Fibroblast of lung (primary cell): Measurements from ENCODE around the gene PPAT. TPM values are rescaled to one million over a fixed set of nuclear protein-coding genes. Genes with fewer than 3 reads are reported as not detected.

Experiments used
- DNase-seq, 2 donors: peaks; one replicate each; pipeline versions ENCODE4 v3.0.0 to v3.0.0-alpha.2; 2010; ENCODE audit warnings: low read depth in 2 of 2
- H2AFZ ChIP-seq: 2 replicates; pipeline ENCODE4 v1.5.1; 2012; ENCODE audit warnings: low read length, control low read depth, inconsistent platforms
- H3K27ac ChIP-seq: 2 replicates; pipeline ENCODE4 v1.5.1; 2011; ENCODE audit warnings: low read length, control low read depth; ENCODE audit not compliant: insufficient read depth
- H3K27me3 ChIP-seq: 2 replicates; pipeline ENCODE4 v1.5.1; 2011; ENCODE audit warnings: mild to moderate bottlenecking, low read length; ENCODE audit not compliant: control insufficient read depth, insufficient read depth
- H3K36me3 ChIP-seq: 2 replicates; pipeline ENCODE4 v1.5.1; 2011; ENCODE audit warnings: low read length; ENCODE audit not compliant: control insufficient read depth, insufficient read depth
- H3K4me1 ChIP-seq: 2 replicates; pipeline ENCODE4 v1.5.1; 2011; ENCODE audit warnings: low read length; ENCODE audit not compliant: control insufficient read depth, insufficient read depth; ENCODE audit errors: extremely low read depth
- H3K4me2 ChIP-seq: 2 replicates; pipeline ENCODE4 v1.5.1; 2011; ENCODE audit warnings: low read length, control low read depth; ENCODE audit not compliant: insufficient read depth; ENCODE audit errors: extremely low read depth
- H3K4me3 ChIP-seq, 4 experiments: fragments of 200-600 bp in 1 of 4; sonication (generic) in 1 of 4; replicated peaks in 1 of 4; 2 replicates each; pipeline ENCODE4 v1.5.1; 2011 to 2016; ENCODE audit warnings: low read length in 4 of 4, low read depth in 3 of 4, mild to moderate bottlenecking in 3 of 4, control low read depth in 2 of 4, inconsistent platforms in 1 of 4, mixed read lengths in 1 of 4; ENCODE audit not compliant: insufficient read depth in 1 of 4; ENCODE audit errors: control extremely low read depth in 1 of 4
- H3K79me2 ChIP-seq: 2 replicates; pipeline ENCODE4 v1.5.1; 2012; ENCODE audit warnings: mild to moderate bottlenecking, low read length, inconsistent platforms; ENCODE audit not compliant: control insufficient read depth, insufficient read depth
- H3K9ac ChIP-seq: 2 replicates; pipeline ENCODE4 v1.5.1; 2011; ENCODE audit warnings: mild to moderate bottlenecking, low read length, control low read depth; ENCODE audit not compliant: insufficient read depth
- H3K9me3 ChIP-seq: 2 replicates; pipeline ENCODE4 v1.5.1; 2012; ENCODE audit warnings: low read depth, low read length; ENCODE audit not compliant: control insufficient read depth, insufficient read depth
- H4K20me1 ChIP-seq: 2 replicates; pipeline ENCODE4 v1.5.1; 2011; ENCODE audit warnings: low read length; ENCODE audit not compliant: control insufficient read depth, insufficient read depth; ENCODE audit errors: extremely low read depth
- CTCF ChIP-seq, 2 donors: IDR thresholded peaks in 1 of 2; conservative IDR thresholded peaks in 1 of 2; 1 replicate in 1 of 2; 2 replicates in 1 of 2; pipeline ENCODE4 v1.5.1; 2011 to 2012; ENCODE audit warnings: low read length in 2 of 2, control low read depth in 1 of 2, inconsistent platforms in 1 of 2, low read depth in 1 of 2, mild to moderate bottlenecking in 1 of 2
- EZH2 ChIP-seq: IDR thresholded peaks from 2 replicates; pipeline ENCODE4 v1.5.1; 2012; ENCODE audit warnings: low read length, control low read depth, mild to moderate bottlenecking; ENCODE audit errors: missing control alignments
- polyA plus RNA-seq, 2 donors: library from polyadenylated mRNA; depleted of rRNA in 1 of 2; stranded (reverse) in 1 of 2; unstranded in 1 of 2; fragments of >200 nt; gene quantifications; 2 replicates each; pipeline ENCODE4 v1.2.1, GENCODE V29; 2011 to 2012; ENCODE audit warnings: missing spikeins in 1 of 2
- total RNA-seq: library from RNA; depleted of rRNA; stranded (reverse); fragments of >200 nt; gene quantifications from 2 replicates; pipeline ENCODE4 v1.2.1, GENCODE V29; 2014

PPAT gene
- total and polyA plus RNA-seq, 2 donors (not counting 1 experiment from before 2014, with no cell fraction given), result 8.6 to 14.9 TPM

DNA sequence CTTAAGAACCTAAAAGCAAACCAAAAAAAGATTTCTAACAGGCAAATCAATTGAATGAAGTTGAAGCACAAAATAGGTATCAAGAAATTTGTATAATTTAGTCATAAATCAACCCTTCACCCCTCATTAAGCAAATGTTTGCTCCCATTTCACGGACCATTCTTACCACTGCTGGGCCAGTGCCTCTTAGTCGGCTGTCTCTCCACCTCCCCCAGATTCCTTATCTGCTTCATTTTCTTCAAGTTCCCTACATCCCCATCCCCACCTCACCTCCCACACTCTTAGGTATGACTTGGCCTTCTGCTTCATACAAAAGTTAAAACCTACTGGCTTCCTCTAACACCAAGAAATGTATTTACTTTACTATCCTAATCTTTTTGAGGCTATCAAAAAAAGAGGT is 60.0 kb downstream of the PPAT start:
- no peak overlapping the region for H3K4me3 ChIP-seq
- no peak overlapping the region for H3K9ac ChIP-seq
- TF ChIP-seq EZH2, result no peak
- TF ChIP-seq CTCF (conservative IDR thresholded peaks at IDR 0.05 in 1 of 2, IDR thresholded peaks at IDR 0.05 in 1 of 2; ENCODE audit: low read depth in 1 of 2, low read length in 2 of 2), result no peak
- no peaks in the 10 kb centered on the region for H3K36me3 ChIP-seq
- H3K79me2 ChIP-seq, result no peaks in the 10 kb centered on the region
- no peaks in the 10 kb centered on the region for H3K27me3 ChIP-seq
- H3K4me1 ChIP-seq, result no peaks in the 10 kb centered on the region
- H3K9me3 ChIP-seq, result no peaks in the 10 kb centered on the region
- no peak overlapping the region for H3K4me2 ChIP-seq
- H3K27ac ChIP-seq, result no peak overlapping the region
- H2AFZ ChIP-seq, result no peak overlapping the region
- no peaks in the 10 kb centered on the region for H4K20me1 ChIP-seq
- DNase-seq, result peak in 1 of 2 donors; percentile 8

GRCh38 chr4:56374956-56375355 is 60.5 kb downstream of the PPAT start:
- DNase-seq, result no peak
- H3K36me3 ChIP-seq, result no peaks in the 10 kb centered on the region

DNA sequence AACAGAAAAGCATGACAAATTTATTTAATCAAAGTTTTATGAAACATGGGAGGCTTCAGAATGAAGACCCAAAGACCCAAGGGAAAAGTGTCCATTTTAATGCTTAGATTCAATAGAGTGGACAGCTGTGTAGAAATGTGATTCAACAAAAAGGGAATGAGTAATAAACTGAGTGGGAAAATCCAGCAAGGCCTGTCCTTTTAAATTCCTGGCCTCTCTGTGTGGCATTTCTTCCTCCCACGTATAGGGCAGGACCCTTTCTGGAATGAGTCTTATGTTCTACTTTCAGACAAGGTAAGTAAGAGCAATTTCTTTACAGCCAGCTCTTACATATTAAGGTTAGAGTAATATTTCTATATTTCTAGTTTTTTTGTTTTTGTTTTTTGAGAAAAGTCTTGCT is 62.6 kb downstream of the PPAT start:
- Histone ChIP-seq H3K27ac (no peak overlapping the region), H3K9ac (no peak overlapping the region), H3K36me3 (no peaks in the 10 kb centered on the region), H3K4me3 (no peak overlapping the region), H3K4me1 (no peaks in the 10 kb centered on the region), H3K79me2 (no peaks in the 10 kb centered on the region), H3K4me2 (no peak overlapping the region), H2AFZ (no peak overlapping the region), H3K27me3 (no peaks in the 10 kb centered on the region), H4K20me1 (no peaks in the 10 kb centered on the region), H3K9me3 (no peaks in the 10 kb centered on the region)
- peak in 1 of 2 donors; percentile 75 for DNase-seq
- TF ChIP-seq CTCF (conservative IDR thresholded peaks at IDR 0.05 in 1 of 2, IDR thresholded peaks at IDR 0.05 in 1 of 2; ENCODE audit: low read depth in 1 of 2, low read length in 2 of 2) (no peak), EZH2 (no peak)

More at GRCh38 chr4:56374956-56375355, 60.5 kb downstream of the PPAT start:
- Histone ChIP-seq H3K4me2 (no peak overlapping the region), H3K4me3 (no peak overlapping the region), H2AFZ (no peak overlapping the region), H3K4me1 (no peaks in the 10 kb centered on the region), H3K27me3 (no peaks in the 10 kb centered on the region), H3K27ac (no peak overlapping the region), H3K9me3 (no peaks in the 10 kb centered on the region), H3K9ac (no peak overlapping the region), H4K20me1 (no peaks in the 10 kb centered on the region), H3K79me2 (no peaks in the 10 kb centered on the region)
- TF ChIP-seq CTCF (conservative IDR thresholded peaks at IDR 0.05 in 1 of 2, IDR thresholded peaks at IDR 0.05 in 1 of 2; ENCODE audit: low read depth in 1 of 2, low read length in 2 of 2), result no peak
- no peak for TF ChIP-seq EZH2
